Trophoblast cell (in vitro differentiated cells and primary cell): ENCODE data around the gene TTC21A.

ENCODE experiments used
- DNase-seq, 2 donors: peaks; one replicate each; pipeline ENCODE4 v3.0.0-alpha.2; 2016
- H2AFZ ChIP-seq: 2 replicates; pipeline ENCODE4 v1.6.1; 2013; ENCODE audit warnings: low read length, moderate library complexity, mild to moderate bottlenecking; ENCODE audit not compliant: insufficient read depth, poor library complexity
- H2AK5ac ChIP-seq: 2 replicates; pipeline ENCODE4 v1.6.1; 2013; ENCODE audit warnings: mild to moderate bottlenecking, low read length
- H2BK120ac ChIP-seq: 2 replicates; pipeline ENCODE4 v1.6.1; 2013; ENCODE audit warnings: low read length, mild to moderate bottlenecking, moderate library complexity; ENCODE audit not compliant: insufficient read depth, poor library complexity
- H2BK12ac ChIP-seq: 2 replicates; pipeline ENCODE4 v1.6.1; 2013; ENCODE audit warnings: mild to moderate bottlenecking, low read length, moderate library complexity
- H2BK5ac ChIP-seq: 2 replicates; pipeline ENCODE4 v1.6.1; 2013; ENCODE audit warnings: low read length, low read depth, moderate library complexity, mild to moderate bottlenecking; ENCODE audit not compliant: poor library complexity
- H3K14ac ChIP-seq: 2 replicates; pipeline ENCODE4 v1.6.1; 2013; ENCODE audit warnings: mild to moderate bottlenecking, low read length
- H3K18ac ChIP-seq: 2 replicates; pipeline ENCODE4 v1.6.1; 2013; ENCODE audit warnings: mild to moderate bottlenecking, low read length
- H3K23ac ChIP-seq: 2 replicates; pipeline ENCODE4 v1.6.1; 2013; ENCODE audit warnings: low read length
- H3K27ac ChIP-seq: 2 replicates; pipeline ENCODE4 v1.5.1; 2013; ENCODE audit warnings: low read depth, mild to moderate bottlenecking, inconsistent platforms, low read length, moderate library complexity
- H3K27me3 ChIP-seq: 2 replicates; pipeline ENCODE4 v1.6.1; 2013; ENCODE audit warnings: inconsistent platforms, mild to moderate bottlenecking, low read length, moderate library complexity; ENCODE audit not compliant: insufficient read depth
- H3K36me3 ChIP-seq, 2 experiments: 1 replicate in 1 of 2; 2 replicates in 1 of 2; pipeline ENCODE4 v1.6.1; 2013; ENCODE audit warnings: low read length in 2 of 2, mild to moderate bottlenecking in 2 of 2, moderate library complexity in 1 of 2; ENCODE audit not compliant: insufficient read depth in 2 of 2, control insufficient read depth in 1 of 2
- H3K4ac ChIP-seq: 2 replicates; pipeline ENCODE4 v1.6.1; 2013; ENCODE audit warnings: low read depth, mild to moderate bottlenecking, low read length, moderate library complexity
- H3K4me1 ChIP-seq, 2 experiments: 1 replicate in 1 of 2; 2 replicates in 1 of 2; pipeline ENCODE4 v1.6.1; 2013; ENCODE audit warnings: low read length in 2 of 2, mild to moderate bottlenecking in 2 of 2, moderate library complexity in 1 of 2; ENCODE audit not compliant: insufficient read depth in 2 of 2, control insufficient read depth in 1 of 2
- H3K4me2 ChIP-seq: 2 replicates; pipeline ENCODE4 v1.6.1; 2013; ENCODE audit warnings: inconsistent platforms, mild to moderate bottlenecking, low read length, moderate library complexity
- H3K4me3 ChIP-seq: 2 replicates; pipeline ENCODE4 v1.5.1; 2013; ENCODE audit warnings: mild to moderate bottlenecking, low read depth, low read length, inconsistent platforms
- H3K79me1 ChIP-seq: one replicate; pipeline ENCODE4 v1.6.1; 2013; ENCODE audit warnings: low read length
- H3K79me2 ChIP-seq: 2 replicates; pipeline ENCODE4 v1.6.1; 2013; ENCODE audit warnings: low read length, mild to moderate bottlenecking; ENCODE audit not compliant: control insufficient read depth, insufficient read depth, poor library complexity
- H3K9ac ChIP-seq: 2 replicates; pipeline ENCODE4 v1.6.1; 2013; ENCODE audit warnings: mild to moderate bottlenecking, low read length
- H3K9me3 ChIP-seq: 2 replicates; pipeline ENCODE4 v1.6.1; 2013; ENCODE audit warnings: low read depth, mild to moderate bottlenecking, control low read depth, inconsistent platforms, low read length; ENCODE audit not compliant: insufficient read depth
- H4K12ac ChIP-seq: 2 replicates; pipeline ENCODE4 v1.6.1; 2013; ENCODE audit warnings: low read depth, mild to moderate bottlenecking, low read length, moderate library complexity
- H4K8ac ChIP-seq: 2 replicates; pipeline ENCODE4 v1.6.1; 2013; ENCODE audit warnings: low read depth, mild to moderate bottlenecking, low read length, moderate library complexity
- H4K91ac ChIP-seq: one replicate; pipeline ENCODE4 v1.6.1; 2013; ENCODE audit warnings: low read depth, mild to moderate bottlenecking, low read length, moderate library complexity
- WGBS: extraction: QIAGEN DNeasy Blood & Tissue Kit; methylation state at CpG from one replicate; pipeline ENCODE4 v1.1.7; 2013; ENCODE audit warnings: missing lambda C conversion rate; ENCODE audit not compliant: insufficient read length, insufficient coverage; ENCODE audit errors: extremely low coverage; 5-methylcytosine and 5-hydroxymethylcytosine counted together

Gene TTC21A

GRCh38 chr3:39127269-39127907, 19.9 kb downstream of the TTC21A start:
- Histone ChIP-seq H3K18ac (peak overlapping the region; percentile 56), H2BK5ac (no peak overlapping the region), H3K9me3 (no peaks in the 10 kb centered on the region), H4K12ac (no peak overlapping the region), H3K9ac (no peak overlapping the region), H2AFZ (no peak overlapping the region), H3K23ac (no peak overlapping the region), H2BK120ac (peak overlapping the region; percentile 60), H4K91ac (no peak overlapping the region), H2AK5ac (peak overlapping the region; percentile 65), H3K4me2 (no peak overlapping the region), H3K27me3 (no peaks in the 10 kb centered on the region), H3K79me2 (no peaks in the 10 kb centered on the region), H3K14ac (peak overlapping the region; percentile 32), H2BK12ac (peak overlapping the region; percentile 63), H3K4me3 (no peak overlapping the region), H3K4ac (peak overlapping the region; percentile 11), H3K27ac (no peak overlapping the region), H3K4me1 (peaks cover 15 to 18% of the 10 kb centered on the region in 2 experiments), H3K36me3 (no peaks in the 10 kb centered on the region), H4K8ac (no peak overlapping the region), H3K79me1 (peaks cover 16% of the 10 kb centered on the region)
- no CpG with 5 or more reads among the region's 7 CpGs for WGBS
- DNase-seq: no peak

GRCh38 chr3:39127908-39128304, 20.4 kb downstream of the TTC21A start:
- Histone ChIP-seq H3K9me3 (no peaks in the 10 kb centered on the region), H3K4me1 (peaks cover 15 to 18% of the 10 kb centered on the region in 2 experiments), H2AFZ (no peak overlapping the region), H3K4me3 (no peak overlapping the region), H2AK5ac (no peak overlapping the region), H3K18ac (no peak overlapping the region), H3K14ac (no peak overlapping the region), H4K12ac (no peak overlapping the region), H2BK5ac (no peak overlapping the region), H3K27ac (no peak overlapping the region), H3K9ac (no peak overlapping the region), H3K27me3 (no peaks in the 10 kb centered on the region), H4K8ac (no peak overlapping the region), H2BK120ac (no peak overlapping the region), H3K4ac (no peak overlapping the region), H2BK12ac (no peak overlapping the region), H4K91ac (no peak overlapping the region), H3K36me3 (no peaks in the 10 kb centered on the region), H3K79me1 (peaks cover 16% of the 10 kb centered on the region), H3K4me2 (no peak overlapping the region), H3K79me2 (no peaks in the 10 kb centered on the region), H3K23ac (no peak overlapping the region)
- no peak for DNase-seq
- no CpG with 5 or more reads among the region's 1 CpG for WGBS

GRCh38 chr3:39128951-39129350, 21.5 kb downstream of the TTC21A start:
- Histone ChIP-seq H2BK120ac (no peak overlapping the region), H4K12ac (no peak overlapping the region), H2AFZ (no peak overlapping the region), H3K23ac (no peak overlapping the region), H2BK12ac (no peak overlapping the region), H3K27ac (no peak overlapping the region), H4K91ac (no peak overlapping the region), H3K79me2 (no peaks in the 10 kb centered on the region), H3K4me2 (no peak overlapping the region), H3K4me3 (no peak overlapping the region), H3K14ac (no peak overlapping the region), H3K4ac (no peak overlapping the region), H3K79me1 (peaks cover 16% of the 10 kb centered on the region), H3K27me3 (no peaks in the 10 kb centered on the region), H4K8ac (no peak overlapping the region), H3K9ac (no peak overlapping the region), H3K9me3 (no peaks in the 10 kb centered on the region), H2AK5ac (no peak overlapping the region), H3K18ac (no peak overlapping the region), H3K36me3 (no peaks in the 10 kb centered on the region), H2BK5ac (no peak overlapping the region), H3K4me1 (peaks cover 15 to 24% of the 10 kb centered on the region in 2 experiments)
- no CpG with 5 or more reads among the region's 7 CpGs for whole genome bisulfite sequencing
- no peak for DNase-seq

- no peak overlapping the region for H3K4me2 ChIP-seq
- H3K79me1 ChIP-seq: peaks cover 16% of the 10 kb centered on the region
- no peak overlapping the region for H3K18ac ChIP-seq
- no peak overlapping the region for H2BK12ac ChIP-seq
- no peak for DNase-seq
- no peaks in the 10 kb centered on the region for H3K9me3 ChIP-seq
- no peak overlapping the region for H3K4ac ChIP-seq
- H4K12ac ChIP-seq: no peak overlapping the region
- H3K79me2 ChIP-seq: no peaks in the 10 kb centered on the region
- H4K91ac ChIP-seq: no peak overlapping the region
- H3K36me3 ChIP-seq: no peaks in the 10 kb centered on the region
- no peak overlapping the region for H2AFZ ChIP-seq
- no peak overlapping the region for H3K14ac ChIP-seq
- H3K27ac ChIP-seq: no peak overlapping the region
- no peak overlapping the region for H3K9ac ChIP-seq
- no peak overlapping the region for H3K23ac ChIP-seq
- H3K4me1 ChIP-seq: peaks cover 13 to 21% of the 10 kb centered on the region in 2 experiments
- H2AK5ac ChIP-seq: peak overlapping the region; percentile 25
- H3K4me3 ChIP-seq: no peak overlapping the region
- no peak overlapping the region for H2BK5ac ChIP-seq
- no peaks in the 10 kb centered on the region for H3K27me3 ChIP-seq
- no peak overlapping the region for H4K8ac ChIP-seq
- WGBS: no CpG with 5 or more reads among the region's 6 CpGs
- no peak overlapping the region for H2BK120ac ChIP-seq
Observed at GRCh38 chr3:39130026-39130425, 22.5 kb downstream of the TTC21A start.
